HG03575 (cell line): ENCODE data around the gene ACOT13.
"Not testable (repeated sequence)": the region's sequence is repeated elsewhere in the genome, so short reads cannot be mapped to it uniquely, and the experiment has no call there.

Experiments used
- ATAC-seq: cut with Tn5 transposase; IDR thresholded peaks from one replicate; pipeline ENCODE4 v1.9.1; 2021; ENCODE audit not compliant: unreplicated experiment, insufficient number of reproducible peaks, low FRiP score; ENCODE audit errors: extremely low read depth

Gene ACOT13

GRCh38 chr6:24752917-24753492 lies 86.1 kb downstream of the ACOT13 start:
- ATAC-seq, result no peak

DNA sequence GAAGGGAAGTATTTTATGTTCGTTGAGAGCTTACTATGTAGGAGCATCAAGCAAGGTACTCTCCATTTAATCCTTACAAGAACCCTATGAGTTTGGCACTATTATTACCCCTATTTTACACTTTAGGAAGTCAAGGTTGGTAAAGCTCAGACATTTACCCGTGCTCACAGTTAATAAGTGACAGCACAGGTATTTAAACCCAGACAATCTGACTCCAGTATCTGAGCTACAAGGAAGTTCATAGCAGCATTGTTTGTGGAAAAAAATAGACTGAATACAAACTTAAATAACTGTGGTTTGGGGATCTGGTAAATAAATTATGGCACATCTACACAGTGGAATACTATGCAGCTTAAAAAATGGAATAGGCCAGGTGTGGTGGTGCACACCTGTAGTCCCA lies 86.7 kb downstream of the ACOT13 start:
- no peak for ATAC-seq

DNA sequence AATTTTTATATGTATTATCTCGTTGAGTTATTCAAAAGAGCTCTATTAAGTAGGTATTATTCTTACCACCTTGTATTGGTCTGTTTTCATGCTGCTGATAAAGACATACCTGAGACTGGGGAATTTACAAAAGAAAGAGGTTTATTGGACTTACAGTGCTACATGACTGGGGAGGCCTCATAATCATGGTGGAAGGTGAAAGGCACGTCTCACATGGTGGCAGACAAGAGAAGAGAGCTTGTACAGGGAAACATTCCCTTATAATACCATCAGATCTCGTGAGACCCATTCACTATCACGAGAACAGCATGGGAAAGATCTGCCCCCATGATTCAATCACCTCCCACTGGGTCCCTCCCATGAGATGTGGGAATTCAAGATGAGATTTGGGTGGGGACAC lies 87.5 kb downstream of the ACOT13 start:
- ATAC-seq, result not testable (repeated sequence)
